A549 treated with GW870086 at 1 μM for 4 hours (cell line): ENCODE measurements around the gene PHEX. TPM values are rescaled to one million over a fixed set of nuclear protein-coding genes. Genes with fewer than 3 reads are reported as not detected.

Source experiments
- total RNA-seq: library from RNA; stranded (reverse); fragments of 200-300 nt; extraction: Qiagen RNA extraction; gene quantifications from 5 replicates; pipeline ENCODE4 v1.2.3, GENCODE V29; 2022; ENCODE audit warnings: low read depth

Gene PHEX
- 0.30 to 0.48 TPM (median 0.44 TPM) in 5 replicates for total RNA-seq

GRCh38 chrX:22032084-22032483 is at the start of gene PHEX:
TSS of gene PHEX (plus strand) at chrX:22032325. CDS start at chrX:22033006, 681 bp downstream.

GRCh38 chrX:22272613-22273012 is 240.5 kb downstream of the PHEX start, which contains the start of gene CBLL2:
TSS of gene CBLL2 (plus strand) at chrX:22272913. CDS start at chrX:22272992, 79 bp downstream.

Other genes starting within 250 kb of the PHEX start
- 17.7 to 26.0 TPM (median 24.7 TPM) in 5 replicates for gene MBTPS2, start 192.7 kb upstream of the PHEX start, total RNA-seq
- gene YY2, start 176.3 kb upstream of the PHEX start, total RNA-seq = 2.0 to 2.9 TPM (median 2.4 TPM) in 5 replicates
- 190 to 217 TPM (median 201 TPM) in 5 replicates for gene SMS, start 91.6 kb upstream of the PHEX start, total RNA-seq
- not detected in 5 replicates for gene CBLL2, start 240.6 kb downstream of the PHEX start, total RNA-seq